ENCODE measurements around the gene CHGA. TPM values are rescaled to one million over a fixed set of nuclear protein-coding genes. Genes with fewer than 3 reads are reported as not detected.

Gene CHGA
- total RNA-seq, 1 donor from 2014 or later, result not detected

- Mint-ChIP-seq H3K36me3 (ENCODE audit: low read depth) (peaks cover 46% of the 10 kb centered on the region), H3K4me1 (peaks cover 9% of the 10 kb centered on the region)
Observed at GRCh38 chr14:92962831-92963095, 39.8 kb downstream of the CHGA start.

GRCh38 chr14:92963301-92964123, 40.6 kb downstream of the CHGA start:
- no peaks in the 10 kb centered on the region for H3K27me3 Mint-ChIP-seq
- ChIA-PET POLR2A (no interaction called here), CTCF (interaction anchor here (1.3 kb wide), 1 partner anchor 12 kb away, joined by 8 read pairs; no protein-coding TSS in a partner anchor)
- no peak for TF ChIP-seq CTCF (IDR thresholded peaks at IDR 0.05)
- intact Hi-C loops (cut with micrococcal nuclease), result no loop called here
- H3K27ac Mint-ChIP-seq, result no peak overlapping the region
- no peak overlapping the region for H3K4me3 Mint-ChIP-seq
- ATAC-seq (ENCODE audit: low read depth), result no peak
- no peak for DNase-seq
- H3K4me1 Mint-ChIP-seq, result peaks cover 9% of the 10 kb centered on the region
- H3K9me3 Mint-ChIP-seq, result peaks cover 3% of the 10 kb centered on the region
- peaks cover 40% of the 10 kb centered on the region for H3K36me3 Mint-ChIP-seq (ENCODE audit: low read depth)

More at GRCh38 chr14:92962831-92963095, 39.8 kb downstream of the CHGA start:
- ATAC-seq (ENCODE audit: low read depth) (no peak), DNase-seq (no peak)
- TF ChIP-seq CTCF (IDR thresholded peaks at IDR 0.05), result no peak
- no peaks in the 10 kb centered on the region for H3K27me3 Mint-ChIP-seq
- H3K9me3 Mint-ChIP-seq, result peaks cover 3% of the 10 kb centered on the region
- no peak overlapping the region for H3K27ac Mint-ChIP-seq
- intact Hi-C loops (cut with micrococcal nuclease), result no loop called here
- H3K4me3 Mint-ChIP-seq, result no peak overlapping the region
- ChIA-PET CTCF (interaction anchor here (1.3 kb wide), 1 partner anchor 11 kb away, joined by 8 read pairs; no protein-coding TSS in a partner anchor), POLR2A (interaction anchor here (0.7 kb wide), 1 partner anchor 672 kb away, joined by 3 read pairs; no protein-coding TSS in a partner anchor)

GRCh38 chr14:92964124-92965109, 41.5 kb downstream of the CHGA start:
- peaks cover 9% of the 10 kb centered on the region for H3K4me1 Mint-ChIP-seq
- no peak for TF ChIP-seq CTCF (IDR thresholded peaks at IDR 0.05)
- H3K27ac Mint-ChIP-seq, result no peak overlapping the region
- ChIA-PET CTCF (no interaction called here), POLR2A (no interaction called here)
- DNase-seq (no peak), ATAC-seq (ENCODE audit: low read depth) (no peak)
- peaks cover 3% of the 10 kb centered on the region for H3K9me3 Mint-ChIP-seq
- no peak overlapping the region for H3K4me3 Mint-ChIP-seq
- intact Hi-C loops (cut with micrococcal nuclease), result no loop called here
- peaks cover 32% of the 10 kb centered on the region for H3K36me3 Mint-ChIP-seq (ENCODE audit: low read depth)
- no peaks in the 10 kb centered on the region for H3K27me3 Mint-ChIP-seq

GRCh38 chr14:92965281-92965680, 42.3 kb downstream of the CHGA start:
- TF ChIP-seq CTCF (IDR thresholded peaks at IDR 0.05), result no peak
- CTCF ChIA-PET, result no interaction called here
- no peak overlapping the region for H3K4me3 Mint-ChIP-seq
- DNase-seq (no peak), ATAC-seq (ENCODE audit: low read depth) (no peak)
- H3K9me3 Mint-ChIP-seq, result peaks cover 3% of the 10 kb centered on the region
- no peaks in the 10 kb centered on the region for H3K27me3 Mint-ChIP-seq
- no peak overlapping the region for H3K27ac Mint-ChIP-seq
- peaks cover 26% of the 10 kb centered on the region for H3K36me3 Mint-ChIP-seq (ENCODE audit: low read depth)
- POLR2A ChIA-PET, result no interaction called here
- H3K4me1 Mint-ChIP-seq, result peaks cover 9% of the 10 kb centered on the region
- intact Hi-C loops (cut with micrococcal nuclease), result no loop called here

Measured in activated B cell treated with CpG ODN at 0.5 μM for 24 hours (primary cell).